ENCODE data around the gene CPNE2. TPM values are rescaled to one million over a fixed set of nuclear protein-coding genes. Genes with fewer than 3 reads are reported as not detected.

The CPNE2 gene
- 22.6 TPM for polyA plus RNA-seq (2012; ENCODE audit: insufficient read length, low read depth)

- TF ChIP-seq TAF1 (IDR thresholded peaks at IDR 0.05; ENCODE audit: borderline replicate concordance, insufficient read depth, low read length) (no peak), SIN3A (IDR thresholded peaks at IDR 0.05; ENCODE audit: borderline replicate concordance, insufficient read depth, low read length) (no peak), FOXP2 (optimal IDR thresholded peaks at IDR 0.05; ENCODE audit: borderline replicate concordance, extremely low read depth, extremely low read length, insufficient read depth) (no peak), POLR2AphosphoS5 (IDR thresholded peaks at IDR 0.05; ENCODE audit: low read depth, low read length) (no peak), REST (IDR thresholded peaks at IDR 0.05; ENCODE audit: insufficient read depth in 1 of 2, low read depth in 2 of 2, low read length in 2 of 2) (no peak)
Measured at GRCh38 chr16:57091975-57092785, at the start of gene CPNE2. TSS of gene CPNE2 (plus strand) at chr16:57092583. CDS start at chr16:57110743, 18,160 bp downstream.

GRCh38 chr16:57043248-57043647 lies 49.1 kb upstream of the CPNE2 start:
- TF ChIP-seq FOXP2 (optimal IDR thresholded peaks at IDR 0.05; ENCODE audit: borderline replicate concordance, extremely low read depth, extremely low read length, insufficient read depth) (no peak), TAF1 (IDR thresholded peaks at IDR 0.05; ENCODE audit: borderline replicate concordance, insufficient read depth, low read length) (no peak), SIN3A (IDR thresholded peaks at IDR 0.05; ENCODE audit: borderline replicate concordance, insufficient read depth, low read length) (no peak), REST (IDR thresholded peaks at IDR 0.05; ENCODE audit: insufficient read depth in 1 of 2, low read depth in 2 of 2, low read length in 2 of 2) (no peak), POLR2AphosphoS5 (IDR thresholded peaks at IDR 0.05; ENCODE audit: low read depth, low read length) (no peak)

- TF ChIP-seq REST (IDR thresholded peaks at IDR 0.05; ENCODE audit: insufficient read depth in 1 of 2, low read depth in 2 of 2, low read length in 2 of 2) = no peak
- TF ChIP-seq TAF1 (IDR thresholded peaks at IDR 0.05; ENCODE audit: borderline replicate concordance, insufficient read depth, low read length) = no peak
- no peak for TF ChIP-seq SIN3A (IDR thresholded peaks at IDR 0.05; ENCODE audit: borderline replicate concordance, insufficient read depth, low read length)
Measured at GRCh38 chr16:57044931-57045693, 47.3 kb upstream of the CPNE2 start.

- TF ChIP-seq FOXP2 (optimal IDR thresholded peaks at IDR 0.05; ENCODE audit: borderline replicate concordance, extremely low read depth, extremely low read length, insufficient read depth) (peak; percentile 41), REST (IDR thresholded peaks at IDR 0.05; ENCODE audit: insufficient read depth in 1 of 2, low read depth in 2 of 2, low read length in 2 of 2) (no peak), POLR2AphosphoS5 (IDR thresholded peaks at IDR 0.05; ENCODE audit: low read depth, low read length) (no peak), TAF1 (IDR thresholded peaks at IDR 0.05; ENCODE audit: borderline replicate concordance, insufficient read depth, low read length) (no peak)
Measured at GRCh38 chr16:57045694-57046381, 46.5 kb upstream of the CPNE2 start.

All from PFSK-1 (cell line).